ELR (cell line): ENCODE data around the gene TPSAB1.

Experiments used
- DNase-seq: peaks from one replicate; pipeline ENCODE4 v3.0.0-alpha.2; 2015; ENCODE audit warnings: low read depth

TPSAB1 gene

DNA sequence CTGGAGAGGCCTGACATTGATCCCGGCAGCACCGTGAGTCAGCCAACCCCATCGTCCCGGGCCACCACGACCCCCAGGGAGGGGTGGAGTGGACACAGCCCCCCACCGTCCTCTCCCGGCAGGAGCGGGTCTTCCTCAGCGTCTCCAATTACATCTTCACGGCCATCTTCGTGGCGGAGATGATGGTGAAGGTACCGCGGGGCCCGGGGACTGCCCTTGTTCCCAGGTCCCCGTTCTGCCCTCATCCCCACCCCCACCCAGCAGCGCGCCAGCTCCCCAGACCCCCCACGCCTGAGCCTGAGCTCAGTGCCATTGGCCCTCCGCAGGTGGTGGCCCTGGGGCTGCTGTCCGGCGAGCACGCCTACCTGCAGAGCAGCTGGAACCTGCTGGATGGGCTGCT lies 30.0 kb upstream of the TPSAB1 start:
- no peak for DNase-seq

DNA sequence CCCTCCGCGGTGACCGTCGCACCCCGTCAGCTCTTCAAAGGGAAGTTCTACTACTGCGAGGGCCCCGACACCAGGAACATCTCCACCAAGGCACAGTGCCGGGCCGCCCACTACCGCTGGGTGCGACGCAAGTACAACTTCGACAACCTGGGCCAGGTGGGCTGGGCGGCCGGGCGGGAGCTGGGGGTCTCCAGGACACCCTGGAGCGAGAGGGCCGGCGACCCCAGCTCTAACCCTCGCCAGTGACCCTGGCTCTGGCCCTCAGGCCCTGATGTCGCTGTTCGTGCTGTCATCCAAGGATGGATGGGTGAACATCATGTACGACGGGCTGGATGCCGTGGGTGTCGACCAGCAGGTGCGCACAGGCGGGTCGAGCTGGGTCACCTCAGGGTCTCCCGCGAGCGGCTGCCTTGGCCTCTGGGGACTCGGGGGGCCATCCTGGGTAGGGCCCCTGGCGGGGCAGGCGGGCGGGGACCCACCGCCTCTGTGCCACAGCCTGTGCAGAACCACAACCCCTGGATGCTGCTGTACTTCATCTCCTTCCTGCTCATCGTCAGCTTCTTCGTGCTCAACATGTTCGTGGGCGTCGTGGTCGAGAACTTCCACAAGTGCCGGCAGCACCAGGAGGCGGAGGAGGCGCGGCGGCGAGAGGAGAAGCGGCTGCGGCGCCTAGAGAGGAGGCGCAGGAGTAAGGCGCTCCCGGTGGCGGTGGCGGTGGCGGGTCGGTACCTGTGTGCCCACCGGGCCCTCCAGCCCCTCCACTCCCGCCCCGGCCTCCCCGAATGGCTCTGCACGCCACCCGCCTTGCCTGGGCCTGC lies 28.8 kb upstream of the TPSAB1 start:
- no peak for DNase-seq

DNA sequence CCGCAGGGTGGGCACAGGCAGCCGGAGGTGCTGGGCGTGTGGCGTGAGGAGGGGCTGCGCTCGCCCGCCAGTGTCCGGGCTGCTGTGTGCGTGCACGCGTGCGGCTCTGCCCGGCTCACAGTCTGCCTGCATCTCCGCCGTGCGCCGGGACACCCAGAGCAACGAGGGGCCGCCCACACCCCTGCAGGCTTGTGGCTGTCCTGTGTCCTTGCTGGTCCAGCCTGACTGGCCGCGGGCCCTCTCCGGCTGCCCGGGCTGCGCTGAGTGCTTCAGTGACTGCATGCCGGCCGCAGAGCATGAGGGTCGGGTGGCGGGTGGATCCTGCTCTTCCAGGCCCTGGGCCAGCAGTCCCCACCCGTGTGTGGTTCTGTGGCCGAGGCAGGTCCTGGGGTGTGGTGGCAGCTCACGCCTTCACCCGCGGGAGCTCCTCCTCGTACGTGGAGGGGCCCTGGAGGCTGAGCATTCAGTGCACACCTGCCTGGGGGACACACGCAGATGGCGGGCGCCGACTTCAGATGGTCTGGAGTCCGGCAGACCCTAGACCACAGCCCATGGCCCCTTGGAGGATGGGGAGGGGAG lies 27.8 kb upstream of the TPSAB1 start:
- no peak for DNase-seq

DNA sequence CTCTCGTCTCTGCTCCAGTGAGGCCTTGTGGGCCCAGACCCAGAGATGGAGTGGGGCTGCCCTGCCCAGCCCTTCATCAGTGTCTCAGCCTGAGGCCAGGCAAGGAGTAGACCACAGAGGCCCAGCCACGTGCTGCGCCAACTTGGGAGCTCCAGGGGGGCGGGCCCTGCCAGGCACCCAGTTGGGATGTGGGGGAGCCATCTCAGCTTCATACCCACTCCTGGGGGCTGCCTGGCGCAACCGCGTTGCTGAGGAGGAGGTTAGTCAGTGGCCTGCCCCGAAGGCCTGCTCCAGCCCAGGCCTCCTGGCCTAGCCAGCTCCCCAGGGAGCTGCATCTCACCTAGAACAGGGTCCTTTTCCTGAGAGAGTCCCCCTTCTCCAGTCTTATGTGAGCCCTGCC lies 27.3 kb upstream of the TPSAB1 start:
- no peak for DNase-seq

DNA sequence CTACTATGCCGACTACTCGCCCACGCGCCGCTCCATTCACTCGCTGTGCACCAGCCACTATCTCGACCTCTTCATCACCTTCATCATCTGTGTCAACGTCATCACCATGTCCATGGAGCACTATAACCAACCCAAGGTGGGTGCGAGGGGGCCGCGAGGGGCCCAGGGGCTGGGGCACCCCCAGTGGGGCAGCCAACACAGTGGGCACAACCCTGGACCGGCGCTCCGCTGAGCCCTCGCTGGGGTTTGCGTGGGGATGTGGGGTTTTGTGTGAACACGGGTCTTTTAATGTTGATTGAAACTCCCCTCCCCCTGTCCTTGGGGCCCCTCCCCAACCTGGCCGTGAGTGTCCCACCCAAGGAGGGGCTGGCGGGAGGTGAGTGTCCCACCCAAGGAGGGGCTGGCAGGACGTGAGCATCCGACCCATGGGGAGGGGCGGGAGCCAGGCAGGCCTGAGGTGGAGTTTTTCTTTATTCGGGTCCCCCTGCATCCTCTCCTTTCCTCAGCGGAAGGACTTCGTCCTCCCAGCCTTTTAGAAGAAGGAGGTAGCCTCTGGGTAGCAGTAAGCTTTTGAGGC lies 26.6 kb upstream of the TPSAB1 start:
- DNase-seq = no peak

DNA sequence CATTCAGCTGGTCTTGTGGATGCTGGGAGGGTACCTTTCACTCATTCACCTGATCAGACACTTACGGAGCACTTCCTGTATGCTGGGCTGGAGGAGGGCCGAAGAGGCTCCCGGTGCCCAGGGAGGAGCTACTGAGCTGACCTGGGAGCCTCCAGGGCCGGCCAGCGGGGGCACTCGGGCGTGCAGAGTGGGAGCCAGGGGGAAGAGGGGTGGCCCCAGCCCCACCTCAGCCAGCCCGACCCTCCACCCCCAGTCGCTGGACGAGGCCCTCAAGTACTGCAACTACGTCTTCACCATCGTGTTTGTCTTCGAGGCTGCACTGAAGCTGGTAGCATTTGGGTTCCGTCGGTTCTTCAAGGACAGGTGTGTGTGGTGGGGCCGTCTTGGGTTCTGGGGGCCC lies 25.8 kb upstream of the TPSAB1 start:
- no peak for DNase-seq

DNA sequence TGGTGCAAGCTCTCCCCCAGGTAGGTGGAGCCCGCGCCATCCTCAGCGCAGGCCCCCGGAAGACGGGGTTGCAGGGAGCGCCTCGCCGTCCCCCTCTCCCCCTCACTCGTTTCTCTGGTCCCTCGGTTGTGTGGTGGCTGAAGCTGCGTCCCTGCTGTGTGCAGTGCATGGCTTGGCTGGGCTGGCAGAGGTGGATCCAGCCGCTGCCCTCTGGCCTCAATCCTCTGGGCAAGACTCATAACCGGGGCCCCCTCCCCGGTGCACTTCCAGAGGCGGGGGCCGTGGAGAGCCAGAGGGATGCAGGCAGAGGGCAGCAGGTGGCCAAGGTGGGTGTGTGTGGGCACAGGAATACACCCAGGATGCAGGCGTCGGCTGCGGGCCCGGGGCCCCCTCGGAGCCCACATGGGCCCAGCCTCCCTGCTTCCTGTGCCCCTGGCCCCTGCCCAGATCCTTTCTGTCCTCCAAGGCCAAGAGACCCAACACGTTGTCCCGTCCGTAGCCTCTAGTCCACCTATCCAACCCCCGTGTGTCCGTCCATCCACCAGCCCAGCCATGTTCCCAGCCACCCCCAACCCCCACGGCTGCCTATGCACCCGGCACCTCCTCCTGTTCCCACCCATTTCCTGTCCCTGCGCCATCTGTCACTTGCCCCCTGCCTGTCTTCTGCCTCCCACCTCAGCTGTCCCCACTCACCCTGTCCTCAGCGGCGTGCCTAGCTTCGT lies 24.8 kb upstream of the TPSAB1 start:
- no peak for DNase-seq

DNA sequence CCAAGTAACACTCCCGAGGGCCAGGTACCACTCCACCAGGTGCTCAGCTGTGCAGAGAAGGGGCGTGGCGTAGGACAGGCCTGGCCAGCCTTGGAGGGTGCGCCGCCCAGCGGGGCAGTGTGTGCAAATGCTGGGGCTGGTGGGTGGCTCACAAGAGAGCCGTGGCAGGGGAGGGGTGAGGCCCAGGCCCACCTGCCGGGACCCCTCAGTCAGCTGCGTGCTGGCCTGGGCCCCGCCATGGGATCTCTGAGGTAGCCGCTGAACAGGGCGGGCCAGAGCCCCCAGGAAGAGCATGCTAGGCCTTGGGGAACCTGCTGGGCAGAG lies 24.2 kb upstream of the TPSAB1 start:
- no peak for DNase-seq

DNA sequence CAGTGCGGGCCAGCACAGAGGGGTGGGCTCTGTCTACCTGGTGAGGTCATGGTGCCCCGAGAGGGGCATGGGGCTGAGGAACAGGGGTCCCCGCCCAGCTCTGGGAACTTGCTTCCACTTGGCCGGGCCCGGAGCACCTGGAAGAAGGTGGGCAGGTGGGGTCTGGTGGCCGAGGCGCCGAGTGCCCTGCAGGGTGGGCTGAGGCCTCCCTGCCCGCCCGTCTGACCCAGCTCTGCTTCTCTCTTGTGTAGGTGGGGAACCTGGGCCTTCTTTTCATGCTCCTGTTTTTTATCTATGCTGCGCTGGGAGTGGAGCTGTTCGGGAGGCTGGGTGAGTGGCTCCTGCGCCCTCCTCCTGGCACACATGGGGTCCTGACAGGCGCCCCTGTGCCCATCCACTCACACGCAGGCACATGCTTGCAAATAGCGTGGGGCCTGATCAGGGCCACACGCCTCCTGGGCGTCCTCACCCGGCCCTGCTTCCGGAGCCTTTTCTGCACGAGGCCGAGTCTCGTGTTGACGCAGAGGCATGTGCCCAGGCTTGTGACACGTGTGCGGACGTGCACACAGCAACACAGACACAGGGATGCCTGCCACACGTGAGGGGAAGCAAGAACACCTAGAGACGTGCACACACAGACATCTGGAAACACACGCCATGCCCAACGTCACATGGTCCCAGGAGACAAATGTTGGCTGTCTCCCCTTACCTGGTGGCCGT lies 23.7 kb upstream of the TPSAB1 start:
- DNase-seq = no peak

DNA sequence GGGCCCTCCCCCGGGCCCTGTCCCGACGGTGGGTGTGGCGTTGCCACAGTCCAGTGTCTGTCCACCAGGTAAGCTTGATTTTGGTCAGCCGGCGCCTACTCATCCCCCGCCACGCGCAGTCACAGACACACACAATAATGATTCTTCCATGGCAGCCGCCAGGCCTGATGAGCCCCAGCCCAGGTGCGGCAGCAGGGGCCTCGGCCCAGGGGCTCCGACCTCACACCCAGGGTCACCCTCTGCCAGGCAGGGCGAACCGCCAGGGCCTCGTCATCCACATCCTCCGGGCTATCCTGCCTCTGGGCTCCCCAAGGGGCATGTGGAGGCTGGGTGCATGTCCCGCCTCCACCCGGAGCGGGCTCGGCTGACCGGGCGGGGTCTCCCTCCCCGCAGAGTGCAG lies 23.0 kb upstream of the TPSAB1 start:
- no peak for DNase-seq

DNA sequence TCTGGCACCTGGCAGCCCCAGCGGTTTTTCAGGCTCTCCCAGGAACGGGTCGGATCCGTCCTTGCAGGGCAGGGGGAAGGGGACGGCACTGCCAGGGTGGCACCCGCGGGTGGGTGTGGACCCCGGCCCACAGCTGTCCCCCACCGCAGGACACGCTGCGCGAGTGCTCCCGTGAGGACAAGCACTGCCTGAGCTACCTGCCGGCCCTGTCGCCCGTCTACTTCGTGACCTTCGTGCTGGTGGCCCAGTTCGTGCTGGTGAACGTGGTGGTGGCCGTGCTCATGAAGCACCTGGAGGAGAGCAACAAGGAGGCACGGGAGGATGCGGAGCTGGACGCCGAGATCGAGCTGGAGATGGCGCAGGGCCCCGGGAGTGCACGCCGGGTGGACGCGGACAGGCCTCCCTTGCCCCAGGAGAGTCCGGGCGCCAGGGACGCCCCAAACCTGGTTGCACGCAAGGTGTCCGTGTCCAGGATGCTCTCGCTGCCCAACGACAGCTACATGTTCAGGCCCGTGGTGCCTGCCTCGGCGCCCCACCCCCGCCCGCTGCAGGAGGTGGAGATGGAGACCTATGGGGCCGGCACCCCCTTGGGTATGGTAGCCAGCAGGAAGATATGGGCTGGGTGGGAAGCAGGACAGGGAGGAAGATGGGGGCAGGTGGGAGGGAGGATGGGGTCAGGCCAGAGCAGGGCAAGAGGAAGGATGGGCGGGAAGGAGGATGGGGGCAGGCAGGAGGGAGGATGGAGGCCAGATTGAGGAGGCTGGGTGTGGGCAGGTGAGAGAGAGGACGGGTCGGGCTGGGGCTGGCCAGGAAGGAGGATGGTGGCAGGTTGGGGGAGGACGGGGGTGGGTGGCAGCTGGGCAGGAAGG lies 22.2 kb upstream of the TPSAB1 start:
- DNase-seq = no peak

DNA sequence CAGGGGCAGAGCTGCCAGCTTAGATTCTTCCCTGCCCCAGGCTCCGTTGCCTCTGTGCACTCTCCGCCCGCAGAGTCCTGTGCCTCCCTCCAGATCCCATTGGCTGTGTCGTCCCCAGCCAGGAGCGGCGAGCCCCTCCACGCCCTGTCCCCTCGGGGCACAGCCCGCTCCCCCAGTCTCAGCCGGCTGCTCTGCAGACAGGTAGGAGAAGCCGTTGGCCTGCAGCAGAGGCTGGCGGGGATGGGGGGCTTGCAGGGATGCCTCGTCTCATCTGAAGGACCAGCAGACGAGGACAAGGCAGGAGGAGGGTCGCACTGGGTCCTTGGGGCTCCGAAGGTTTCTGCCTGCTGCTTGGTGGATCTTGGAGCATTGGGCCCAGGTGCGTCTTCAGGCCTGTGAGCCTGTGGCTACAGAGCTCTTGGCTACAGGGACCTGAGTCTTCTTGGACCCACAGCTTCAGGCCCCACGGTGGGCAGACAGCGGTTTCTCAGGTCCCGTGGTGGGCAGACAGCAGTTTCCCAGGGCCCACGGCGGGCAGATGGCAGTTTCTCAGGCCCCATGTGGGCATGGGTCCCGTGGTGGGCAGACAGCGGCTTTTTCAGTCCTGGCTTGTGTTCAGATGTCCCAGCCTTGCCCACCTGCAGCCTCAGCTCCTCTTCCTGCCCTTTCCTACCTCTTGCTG lies 21.4 kb upstream of the TPSAB1 start:
- no peak for DNase-seq

DNA sequence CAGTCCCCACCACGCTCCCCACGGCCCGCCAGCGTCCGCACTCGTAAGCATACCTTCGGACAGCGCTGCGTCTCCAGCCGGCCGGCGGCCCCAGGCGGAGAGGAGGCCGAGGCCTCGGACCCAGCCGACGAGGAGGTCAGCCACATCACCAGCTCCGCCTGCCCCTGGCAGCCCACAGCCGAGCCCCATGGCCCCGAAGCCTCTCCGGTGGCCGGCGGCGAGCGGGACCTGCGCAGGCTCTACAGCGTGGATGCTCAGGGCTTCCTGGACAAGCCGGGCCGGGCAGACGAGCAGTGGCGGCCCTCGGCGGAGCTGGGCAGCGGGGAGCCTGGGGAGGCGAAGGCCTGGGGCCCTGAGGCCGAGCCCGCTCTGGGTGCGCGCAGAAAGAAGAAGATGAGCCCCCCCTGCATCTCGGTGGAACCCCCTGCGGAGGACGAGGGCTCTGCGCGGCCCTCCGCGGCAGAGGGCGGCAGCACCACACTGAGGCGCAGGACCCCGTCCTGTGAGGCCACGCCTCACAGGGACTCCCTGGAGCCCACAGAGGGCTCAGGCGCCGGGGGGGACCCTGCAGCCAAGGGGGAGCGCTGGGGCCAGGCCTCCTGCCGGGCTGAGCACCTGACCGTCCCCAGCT lies 20.3 kb upstream of the TPSAB1 start:
- no peak for DNase-seq

DNA sequence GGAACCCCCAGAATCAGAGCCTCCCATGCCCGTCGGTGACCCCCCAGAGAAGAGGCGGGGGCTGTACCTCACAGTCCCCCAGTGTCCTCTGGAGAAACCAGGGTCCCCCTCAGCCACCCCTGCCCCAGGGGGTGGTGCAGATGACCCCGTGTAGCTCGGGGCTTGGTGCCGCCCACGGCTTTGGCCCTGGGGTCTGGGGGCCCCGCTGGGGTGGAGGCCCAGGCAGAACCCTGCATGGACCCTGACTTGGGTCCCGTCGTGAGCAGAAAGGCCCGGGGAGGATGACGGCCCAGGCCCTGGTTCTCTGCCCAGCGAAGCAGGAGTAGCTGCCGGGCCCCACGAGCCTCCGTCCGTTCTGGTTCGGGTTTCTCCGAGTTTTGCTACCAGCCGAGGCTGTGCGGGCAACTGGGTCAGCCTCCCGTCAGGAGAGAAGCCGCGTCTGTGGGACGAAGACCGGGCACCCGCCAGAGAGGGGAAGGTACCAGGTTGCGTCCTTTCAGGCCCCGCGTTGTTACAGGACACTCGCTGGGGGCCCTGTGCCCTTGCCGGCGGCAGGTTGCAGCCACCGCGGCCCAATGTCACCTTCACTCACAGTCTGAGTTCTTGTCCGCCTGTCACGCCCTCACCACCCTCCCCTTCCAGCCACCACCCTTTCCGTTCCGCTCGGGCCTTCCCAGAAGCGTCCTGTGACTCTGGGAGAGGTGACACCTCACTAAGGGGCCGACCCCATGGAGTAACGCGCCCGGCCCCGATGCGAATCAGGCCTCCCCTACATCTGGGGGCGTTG lies 19.5 kb upstream of the TPSAB1 start:
- DNase-seq = no peak

DNA sequence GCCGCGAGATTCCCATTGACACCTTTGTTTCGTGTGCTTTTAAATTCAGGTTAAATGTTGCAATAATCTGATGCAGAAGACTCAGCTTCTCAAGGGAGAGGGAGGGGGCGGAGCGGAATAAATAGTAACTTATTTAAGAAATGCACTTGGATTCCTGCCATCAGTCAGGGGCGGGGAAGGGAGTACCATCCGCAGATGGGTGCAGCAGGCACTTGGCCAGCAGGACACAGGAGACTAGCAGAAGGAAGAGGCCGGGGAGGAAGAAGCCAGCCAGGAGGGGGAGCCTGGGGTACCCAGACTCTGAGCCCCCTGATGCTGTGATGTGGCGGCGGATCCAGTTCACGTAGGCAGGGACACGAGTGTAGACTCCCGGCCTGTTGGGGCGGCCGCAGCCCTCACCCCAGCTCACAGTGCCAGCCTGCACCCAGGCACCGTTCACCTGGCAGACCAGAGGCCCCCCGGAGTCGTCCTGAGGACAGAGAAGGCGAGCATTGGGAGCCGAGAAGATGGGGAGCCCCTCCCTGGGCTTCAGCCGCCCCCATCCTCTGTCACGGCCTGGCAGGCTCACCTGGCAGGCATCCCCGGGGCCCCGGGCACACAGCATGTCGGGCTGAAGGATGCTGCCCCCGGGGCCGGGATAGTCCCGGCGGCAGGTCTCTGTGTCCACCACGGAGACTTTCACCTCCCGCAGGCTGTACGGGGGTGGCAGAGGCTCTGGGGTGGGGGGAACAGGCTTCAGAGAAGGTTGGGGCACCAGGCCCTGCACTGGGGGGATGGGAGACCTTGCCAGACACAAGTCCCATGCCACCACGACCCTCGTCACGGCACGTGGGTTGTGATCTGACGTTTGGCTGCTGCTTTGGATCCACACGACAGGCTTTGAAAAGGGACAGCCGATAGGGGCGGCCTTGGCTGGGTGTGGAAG lies 18.6 kb upstream of the TPSAB1 start:
- no peak for DNase-seq

DNA sequence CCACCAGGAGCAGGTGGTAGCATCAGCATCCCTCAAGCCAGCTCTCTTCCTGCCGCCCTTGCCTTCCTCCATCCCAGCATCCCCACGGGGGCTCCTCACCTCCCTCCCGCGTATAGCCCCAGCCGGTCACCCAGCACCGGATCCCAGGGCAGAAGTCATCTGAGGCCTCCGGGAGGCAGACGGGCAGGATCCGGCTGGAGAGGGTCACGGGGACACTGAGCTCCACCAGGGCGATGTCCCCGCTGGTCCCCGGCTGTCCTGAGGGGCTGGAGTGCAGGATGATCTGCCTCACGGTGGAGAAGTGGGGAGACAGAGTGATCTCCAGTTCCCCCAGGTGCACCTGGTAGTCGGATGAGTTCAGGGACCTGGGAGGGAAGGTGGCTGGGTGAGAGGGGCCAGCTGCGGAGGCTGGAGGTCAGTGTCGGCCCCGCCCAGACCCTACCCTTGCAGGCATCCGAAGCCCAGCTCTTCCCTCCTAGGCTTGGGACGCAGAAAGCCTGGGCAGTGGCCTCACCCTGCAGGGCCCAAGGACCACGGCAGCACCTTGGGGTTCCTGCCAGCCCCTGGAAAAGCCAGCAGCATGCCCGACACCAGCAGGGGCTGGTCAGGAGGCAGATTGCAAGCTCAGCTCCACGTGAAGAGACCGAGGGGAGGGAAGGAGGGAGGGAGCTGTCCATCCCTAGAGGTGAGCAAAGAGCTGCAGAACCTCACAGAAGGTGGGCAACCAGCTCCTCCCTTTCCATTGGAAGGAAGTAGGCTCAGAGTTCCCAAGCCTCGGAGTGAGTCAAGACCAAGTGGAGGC lies 17.8 kb upstream of the TPSAB1 start:
- DNase-seq = no peak

DNA sequence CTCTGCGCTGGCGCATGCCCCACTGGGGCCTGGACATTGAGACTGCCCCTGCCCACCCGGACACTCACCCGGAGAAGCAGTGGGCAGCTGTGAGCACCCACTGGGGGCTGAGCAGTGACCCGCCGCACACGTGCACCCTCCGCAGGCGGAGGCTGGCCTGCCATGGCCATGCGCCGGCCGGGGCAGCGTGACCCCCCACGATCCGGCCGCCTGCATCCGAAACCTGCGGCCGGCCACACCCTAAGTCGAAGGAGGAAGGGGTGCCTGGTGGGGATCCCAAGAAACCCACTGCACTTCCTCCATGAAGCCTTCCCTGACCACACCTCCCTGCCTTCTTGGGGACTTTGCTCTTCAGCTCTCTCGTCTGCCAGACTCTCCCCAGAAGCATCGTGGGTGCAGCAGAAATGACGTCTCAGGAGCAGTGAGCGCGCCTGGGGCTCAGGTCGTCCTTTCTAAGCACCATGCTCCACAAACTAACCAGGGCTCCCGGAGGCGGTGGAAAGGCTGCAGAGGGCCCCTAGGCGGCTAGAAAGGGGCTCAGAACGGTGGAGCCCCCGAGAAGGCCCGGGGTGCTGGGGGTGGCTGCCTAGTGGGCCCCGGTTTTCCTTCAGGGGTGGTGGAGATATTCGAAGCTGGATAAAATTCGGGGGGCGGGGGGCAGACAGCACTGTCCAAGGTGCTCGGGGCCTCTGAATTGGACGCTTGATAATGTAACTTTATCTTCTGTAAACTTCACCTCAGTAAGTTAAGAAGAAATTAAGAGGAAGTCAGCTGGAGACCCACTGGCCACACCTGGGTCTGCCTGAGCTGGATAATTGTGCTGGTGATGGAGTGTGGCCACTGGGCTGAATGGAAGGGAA lies 16.9 kb upstream of the TPSAB1 start:
- DNase-seq = no peak
